GM06990 (cell line): ENCODE results near the gene MBL2.
A peak's percentile ranks its signal among the peaks of the same experiment; 100 is the strongest.

Experiments
- DNase-seq: peaks from one replicate; pipeline ENCODE4 v3.0.0-alpha.2; 2011; ENCODE audit not compliant: insufficient read length; ENCODE audit errors: extremely low read depth
- H3K27me3 ChIP-seq: replicated peaks from 2 replicates; pipeline ENCODE4 v1.6.0; 2011; ENCODE audit warnings: low read length; ENCODE audit not compliant: control insufficient read depth, insufficient read depth
- H3K36me3 ChIP-seq: 2 replicates; pipeline ENCODE4 v1.5.1; 2011; ENCODE audit warnings: low read length; ENCODE audit not compliant: control insufficient read depth, insufficient read depth
- H3K4me3 ChIP-seq: replicated peaks from 2 replicates; pipeline ENCODE4 v1.5.1; 2011; ENCODE audit warnings: low read depth, mild to moderate bottlenecking, control low read depth, low read length
- TF ChIP-seq, protein P1 (sequence below): IDR thresholded peaks from 2 replicates; pipeline ENCODE4 v1.5.1; 2011; ENCODE audit warnings: low read length, control low read depth, mild to moderate bottlenecking, inconsistent platforms; ENCODE audit not compliant: insufficient read depth, poor library complexity, severe bottlenecking

The MBL2 gene

DNA sequence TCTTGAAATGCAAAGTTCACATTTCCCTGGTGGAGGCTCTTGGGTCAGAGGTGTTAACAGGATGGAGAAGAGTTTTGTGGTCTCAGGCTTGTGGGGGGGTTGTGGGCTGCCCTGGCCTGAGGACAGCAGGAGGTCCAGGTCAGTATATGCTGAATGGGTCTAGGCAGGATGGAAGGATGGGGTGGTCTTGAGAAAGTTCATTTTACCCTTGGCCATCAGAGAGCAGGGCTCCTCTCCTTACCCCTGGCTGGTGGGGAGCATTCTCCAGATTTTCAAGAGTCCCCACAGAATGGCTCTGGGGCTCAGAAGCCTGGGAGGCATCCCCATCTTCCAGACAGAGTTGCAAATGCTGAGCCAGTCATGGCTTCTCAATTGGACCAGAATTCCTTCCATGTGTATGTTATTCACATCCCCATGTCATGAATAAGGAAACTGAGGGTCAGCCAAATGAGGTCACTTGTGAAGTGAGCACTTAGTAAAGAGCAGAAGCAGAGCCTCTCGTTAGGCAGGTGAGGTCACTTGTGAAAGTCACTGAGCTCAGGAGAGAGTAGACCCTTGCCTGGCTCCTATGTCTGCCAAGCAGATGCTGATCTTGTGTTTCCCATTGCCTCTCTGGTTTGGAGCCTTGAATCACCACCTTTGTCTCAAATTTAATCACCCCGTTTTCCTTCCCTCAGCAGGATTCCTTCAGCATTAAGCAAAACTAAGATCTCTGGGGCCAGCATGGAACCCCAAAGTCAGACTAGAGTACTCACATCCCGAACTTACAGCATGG is 33.0 kb downstream of the MBL2 start:
- DNase-seq = no peak
- TF ChIP-seq, protein P1, sequence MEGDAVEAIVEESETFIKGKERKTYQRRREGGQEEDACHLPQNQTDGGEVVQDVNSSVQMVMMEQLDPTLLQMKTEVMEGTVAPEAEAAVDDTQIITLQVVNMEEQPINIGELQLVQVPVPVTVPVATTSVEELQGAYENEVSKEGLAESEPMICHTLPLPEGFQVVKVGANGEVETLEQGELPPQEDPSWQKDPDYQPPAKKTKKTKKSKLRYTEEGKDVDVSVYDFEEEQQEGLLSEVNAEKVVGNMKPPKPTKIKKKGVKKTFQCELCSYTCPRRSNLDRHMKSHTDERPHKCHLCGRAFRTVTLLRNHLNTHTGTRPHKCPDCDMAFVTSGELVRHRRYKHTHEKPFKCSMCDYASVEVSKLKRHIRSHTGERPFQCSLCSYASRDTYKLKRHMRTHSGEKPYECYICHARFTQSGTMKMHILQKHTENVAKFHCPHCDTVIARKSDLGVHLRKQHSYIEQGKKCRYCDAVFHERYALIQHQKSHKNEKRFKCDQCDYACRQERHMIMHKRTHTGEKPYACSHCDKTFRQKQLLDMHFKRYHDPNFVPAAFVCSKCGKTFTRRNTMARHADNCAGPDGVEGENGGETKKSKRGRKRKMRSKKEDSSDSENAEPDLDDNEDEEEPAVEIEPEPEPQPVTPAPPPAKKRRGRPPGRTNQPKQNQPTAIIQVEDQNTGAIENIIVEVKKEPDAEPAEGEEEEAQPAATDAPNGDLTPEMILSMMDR = no peak
- Histone ChIP-seq H3K4me3 (no peak overlapping the region), H3K36me3 (no peaks in the 10 kb centered on the region), H3K27me3 (no peaks in the 10 kb centered on the region; the same call in 1 of the 2 replicates)

DNA sequence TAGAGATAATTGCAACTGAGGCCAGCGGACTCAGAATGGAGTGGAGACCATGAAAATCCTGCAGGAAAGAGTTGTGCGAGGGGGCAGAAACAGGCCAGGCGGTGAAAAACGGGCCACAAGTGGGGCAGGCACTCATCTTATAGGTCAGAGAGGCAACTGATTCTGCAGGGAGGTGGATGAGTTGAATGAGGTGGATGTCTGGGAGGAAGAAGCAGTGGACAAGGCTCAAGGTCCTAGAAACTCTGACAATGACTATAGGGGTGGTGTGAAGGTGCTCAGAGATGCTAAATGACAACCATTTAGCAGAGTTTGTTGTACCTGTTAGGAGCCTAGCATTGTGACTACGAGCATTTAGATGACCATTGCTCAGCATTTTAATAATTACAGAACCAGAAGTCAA is 33.6 kb downstream of the MBL2 start:
- TF ChIP-seq, protein P1 = no peak
- no peaks in the 10 kb centered on the region; the same call in 1 of the 2 replicates for H3K27me3 ChIP-seq
- H3K36me3 ChIP-seq = no peaks in the 10 kb centered on the region
- DNase-seq = no peak
- H3K4me3 ChIP-seq = no peak overlapping the region

DNA sequence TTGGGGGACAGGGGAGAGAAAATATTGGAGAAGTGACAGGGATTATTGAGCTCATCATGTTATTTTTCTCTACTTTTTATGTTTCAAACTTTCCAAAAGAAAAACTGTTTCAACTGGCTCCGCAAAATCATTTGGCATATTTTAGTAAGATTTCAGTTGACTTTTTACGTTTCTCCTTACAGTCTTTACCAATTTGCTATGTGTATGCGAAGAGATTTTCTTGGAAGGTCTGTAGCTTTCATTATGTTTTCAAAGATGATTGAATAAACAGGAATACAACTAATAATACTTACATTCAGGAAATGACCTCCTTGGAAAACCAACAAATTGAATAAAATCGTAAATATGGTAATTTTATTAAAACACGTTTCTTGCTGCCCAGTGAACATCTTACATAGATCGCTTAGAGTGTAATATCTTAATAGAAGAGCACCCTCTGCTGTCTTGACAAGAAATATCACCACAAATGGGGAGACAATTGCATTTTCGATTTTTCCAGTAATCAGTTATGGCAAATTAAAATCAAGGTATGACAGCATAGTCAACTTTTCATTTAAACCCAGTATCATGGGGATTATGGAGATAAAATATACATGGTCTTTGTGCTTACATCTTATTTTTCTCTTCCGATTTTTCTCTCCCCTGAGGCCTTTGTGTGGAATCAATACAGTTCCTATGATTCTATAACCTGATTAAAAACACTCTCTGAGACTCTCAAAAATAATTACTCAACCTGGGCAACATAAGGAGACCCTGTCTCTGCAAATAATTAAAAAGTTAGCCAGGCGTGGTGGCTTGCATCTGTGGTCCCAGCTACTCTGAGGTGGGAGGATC is 43.1 kb downstream of the MBL2 start:
- no peak overlapping the region for H3K4me3 ChIP-seq
- TF ChIP-seq, protein P1 = peak; percentile 44
- DNase-seq = no peak
- no peaks in the 10 kb centered on the region for H3K27me3 ChIP-seq
- no peaks in the 10 kb centered on the region for H3K36me3 ChIP-seq

DNA sequence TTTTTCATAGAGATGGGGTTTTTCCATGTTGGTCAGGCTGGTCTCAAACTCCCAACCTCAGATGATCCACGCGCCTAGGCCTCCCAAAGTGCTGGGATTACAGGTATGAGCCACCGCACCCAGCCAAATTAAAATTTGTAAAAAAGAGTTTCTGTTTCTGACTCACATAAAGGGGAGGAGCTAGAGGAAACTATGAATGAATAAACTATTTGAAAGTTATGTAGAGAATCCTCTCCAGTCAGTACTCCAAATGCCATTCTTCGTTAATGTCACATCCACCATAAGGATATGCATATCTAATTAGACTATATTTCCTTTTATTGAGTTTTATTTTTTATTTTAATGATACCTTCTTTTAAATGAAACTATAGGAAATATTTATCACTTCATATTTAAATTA is 52.6 kb downstream of the MBL2 start:
- no peak overlapping the region for H3K4me3 ChIP-seq
- no peaks in the 10 kb centered on the region for H3K27me3 ChIP-seq
- H3K36me3 ChIP-seq = no peaks in the 10 kb centered on the region
- no peak for DNase-seq
- TF ChIP-seq, protein P1 = no peak
